HCT116 (cell line): ENCODE measurements around the gene TRHDE.
"Not testable (repeated sequence)": the region's sequence is repeated elsewhere in the genome, so short reads cannot be mapped to it uniquely, and the experiment has no call there.

Experiments
- RAD21 ChIP-seq: IDR thresholded peaks from 2 replicates; pipeline ENCODE4 v1.6.1; 2012; ENCODE audit warnings: low read depth, mild to moderate bottlenecking
- TF ChIP-seq, protein P1 (sequence below), 3 experiments: fragments of 200-600 bp in 1 of 3; sonication (generic) in 1 of 3; IDR thresholded peaks in 2 of 3; conservative IDR thresholded peaks in 1 of 3; 2 replicates each; pipeline ENCODE4 v1.5.1; 2012 to 2017; ENCODE audit warnings: low read depth in 2 of 3, low read length in 2 of 3, antibody characterized with exemption in 1 of 3, borderline replicate concordance in 1 of 3, control low read depth in 1 of 3, mild to moderate bottlenecking in 1 of 3, mixed read lengths in 1 of 3, mixed run types in 1 of 3, moderate library complexity in 1 of 3; ENCODE audit not compliant: insufficient read depth in 1 of 3

DNA sequence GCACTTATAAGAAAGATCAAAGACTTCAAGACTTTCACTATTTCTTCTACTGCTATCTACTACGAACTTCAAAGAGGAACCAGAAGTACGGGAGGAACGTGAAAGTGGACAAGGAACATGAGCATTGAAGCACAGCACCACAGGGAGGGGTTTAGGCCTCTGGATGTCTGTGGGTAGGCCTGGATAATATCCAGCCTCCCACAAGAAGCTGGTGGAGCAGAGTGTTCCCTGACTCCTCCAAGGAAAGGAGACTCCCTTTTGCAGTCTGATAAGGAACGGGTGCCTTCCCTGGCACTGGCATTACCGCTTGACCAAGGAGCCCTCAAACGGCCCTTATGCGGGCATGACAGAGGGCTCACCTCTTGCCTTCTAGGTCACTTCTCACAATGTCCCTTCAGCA, 388.0 kb downstream of the TRHDE start:
- TF ChIP-seq, protein P1, sequence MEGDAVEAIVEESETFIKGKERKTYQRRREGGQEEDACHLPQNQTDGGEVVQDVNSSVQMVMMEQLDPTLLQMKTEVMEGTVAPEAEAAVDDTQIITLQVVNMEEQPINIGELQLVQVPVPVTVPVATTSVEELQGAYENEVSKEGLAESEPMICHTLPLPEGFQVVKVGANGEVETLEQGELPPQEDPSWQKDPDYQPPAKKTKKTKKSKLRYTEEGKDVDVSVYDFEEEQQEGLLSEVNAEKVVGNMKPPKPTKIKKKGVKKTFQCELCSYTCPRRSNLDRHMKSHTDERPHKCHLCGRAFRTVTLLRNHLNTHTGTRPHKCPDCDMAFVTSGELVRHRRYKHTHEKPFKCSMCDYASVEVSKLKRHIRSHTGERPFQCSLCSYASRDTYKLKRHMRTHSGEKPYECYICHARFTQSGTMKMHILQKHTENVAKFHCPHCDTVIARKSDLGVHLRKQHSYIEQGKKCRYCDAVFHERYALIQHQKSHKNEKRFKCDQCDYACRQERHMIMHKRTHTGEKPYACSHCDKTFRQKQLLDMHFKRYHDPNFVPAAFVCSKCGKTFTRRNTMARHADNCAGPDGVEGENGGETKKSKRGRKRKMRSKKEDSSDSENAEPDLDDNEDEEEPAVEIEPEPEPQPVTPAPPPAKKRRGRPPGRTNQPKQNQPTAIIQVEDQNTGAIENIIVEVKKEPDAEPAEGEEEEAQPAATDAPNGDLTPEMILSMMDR (IDR thresholded peaks at IDR 0.05 in 2 of 3, conservative IDR thresholded peaks at IDR 0.05 in 1 of 3; ENCODE audit: borderline replicate concordance in 1 of 3, insufficient read depth in 1 of 3, low read depth in 2 of 3, low read length in 2 of 3): not testable (repeated sequence)
- not testable (repeated sequence) for TF ChIP-seq RAD21
